ENCODE data around the gene VPS8. TPM values are rescaled to one million over a fixed set of nuclear protein-coding genes. Genes with fewer than 3 reads are reported as not detected.
A peak's percentile ranks its signal among the peaks of the same experiment; 100 is the strongest.

Gene VPS8
- total and polyA plus RNA-seq, 2 of the 8 experiments (the other 6 are each of a cell fraction or from before 2014, with no cell fraction given): 13.0 to 41.0 TPM

- Histone ChIP-seq H3K4me3 (ENCODE audit: extremely low read depth in 1 of 4, insufficient read depth in 2 of 4, low read depth in 3 of 4, low read length in 4 of 4) (peak overlapping the region in 3 of 4 experiments; percentile 66 to 99 (median 92); a peak in 5 of 8 replicates), H3K79me1 (ENCODE audit: low read depth, low read length) (peaks cover 6% of the 10 kb centered on the region; the same call in 1 of the 2 replicates), H4K20me1 (replicated peaks in 1 of 2; ENCODE audit: control insufficient read depth in 1 of 2, insufficient read depth in 2 of 2, low read length in 2 of 2) (no peaks in the 10 kb centered on the region), H2BK20ac (ENCODE audit: low read length) (no peak overlapping the region), H3K9me3 (ENCODE audit: insufficient read depth in 2 of 2, low read depth in 1 of 2, low read length in 1 of 2) (no peaks in the 10 kb centered on the region), H3K27ac (ENCODE audit: low read depth, low read length) (no peak overlapping the region), H3K23me2 (ENCODE audit: low read depth, low read length) (peaks cover 9% of the 10 kb centered on the region; the same call in 1 of the 2 replicates), H2BK120ac (replicated peaks; ENCODE audit: low read depth, low read length) (no peak overlapping the region), H4K5ac (ENCODE audit: insufficient read length, low read depth, low read length) (no peak overlapping the region), H3K23ac (ENCODE audit: insufficient read length) (no peak overlapping the region), H4K8ac (ENCODE audit: extremely low read depth, insufficient read depth, low read length) (no peak overlapping the region), H3K18ac (ENCODE audit: extremely low read depth, low read length) (no peak overlapping the region), H3K79me2 (ENCODE audit: control insufficient read depth in 1 of 2, insufficient read depth in 2 of 2, low read length in 2 of 2) (peaks cover 0 to 25% of the 10 kb centered on the region in 2 experiments; a peak in 3 of 4 replicates), H3K14ac (ENCODE audit: insufficient read length) (no peak overlapping the region), H4K91ac (replicated peaks; ENCODE audit: insufficient read length, low read length) (no peak overlapping the region), H2BK12ac (ENCODE audit: low read depth, low read length) (no peak overlapping the region), H2BK15ac (ENCODE audit: low read length) (no peak overlapping the region), H3K56ac (replicated peaks; ENCODE audit: insufficient read length, low read depth, low read length) (no peak overlapping the region), H3K4me1 (replicated peaks in 1 of 4; ENCODE audit: control insufficient read depth in 3 of 4, insufficient read depth in 4 of 4, low read length in 3 of 4) (peaks cover 0 to 5% (median 2%) of the 10 kb centered on the region in 4 experiments; a peak in 3 of 7 replicates), H3K27me3 (replicated peaks in 1 of 4; ENCODE audit: control insufficient read depth in 3 of 4, extremely low read depth in 1 of 4, insufficient read depth in 3 of 4, low read length in 3 of 4) (no peaks in the 10 kb centered on the region; a peak in 1 of 7 replicates), H3K36me3 (ENCODE audit: control insufficient read depth in 2 of 4, insufficient read depth in 4 of 4, low read length in 3 of 4) (no peaks in the 10 kb centered on the region), H2AFZ (ENCODE audit: low read length) (peak overlapping the region; percentile 97), H3K4ac (replicated peaks; ENCODE audit: insufficient read length, low read depth, low read length) (no peak overlapping the region), H3K4me2 (ENCODE audit: insufficient read depth in 1 of 2, low read depth in 2 of 2, low read length in 2 of 2) (peak overlapping the region; percentile 93 to 95), H3K9ac (replicated peaks in 1 of 4; ENCODE audit: extremely low read depth in 1 of 4, low read depth in 3 of 4, low read length in 3 of 4) (no peak overlapping the region), H2BK5ac (ENCODE audit: low read depth, low read length) (no peak overlapping the region), H2AK5ac (ENCODE audit: low read depth, low read length) (no peak overlapping the region)
- FAIRE-seq: no peak
- TF ChIP-seq POU5F1 (IDR thresholded peaks at IDR 0.05; ENCODE audit: low read depth, low read length) (no peak), CBX8 (IDR thresholded peaks at IDR 0.05; ENCODE audit: borderline replicate concordance, low read depth, low read length) (no peak), PHF8 (conservative IDR thresholded peaks at IDR 0.05; ENCODE audit: low read depth, low read length) (no peak), KDM4A (IDR thresholded peaks at IDR 0.05; ENCODE audit: low read depth, low read length, severe bottlenecking) (no peak), JUND (IDR thresholded peaks at IDR 0.05; ENCODE audit: low read length) (no peak), CTCF (IDR thresholded peaks at IDR 0.05; ENCODE audit: control extremely low read depth in 1 of 3, insufficient read depth in 1 of 3, low read depth in 1 of 3, low read length in 3 of 3) (no peak), YY1 (IDR thresholded peaks at IDR 0.05; ENCODE audit: low read depth, low read length) (no peak), SIRT6 (IDR thresholded peaks at IDR 0.05; ENCODE audit: low read length) (no peak), EZH2 (IDR thresholded peaks at IDR 0.05; ENCODE audit: low read depth, low read length, severe bottlenecking) (no peak), BRCA1 (IDR thresholded peaks at IDR 0.05; ENCODE audit: low read depth, low read length) (no peak), EP300 (IDR thresholded peaks at IDR 0.05; ENCODE audit: borderline replicate concordance in 1 of 2, low read depth in 2 of 2, low read length in 2 of 2) (no peak)
- no peak for DNase-seq (ENCODE audit: low read depth in 1 of 2, low spot score in 2 of 2)
- POLR2A ChIA-PET (ENCODE audit: partially characterized antibody): interaction anchor here (0.6 kb wide), 1 partner anchor 22 kb away, joined by 3 read pairs; no protein-coding TSS in a partner anchor
- WGBS, 2 experiments (ENCODE audit: extremely low coverage in 1 of 2, insufficient coverage in 1 of 2, insufficient read length in 1 of 2, insufficient replicate concordance in 2 of 2, low coverage in 1 of 2, low lambda C conversion rate in 2 of 2, missing lambda C conversion rate in 1 of 2): 16% methylated on average over 3 of the region's 3 CpGs; no CpG with 5 or more reads in 1 of the 2 experiments
- CTCF ChIA-PET (ENCODE audit: partially characterized antibody): interaction anchor here (0.6 to 1.6 kb wide), 13 partner anchors 8 to 453 kb away, joined by 3 to 7 read pairs (median 4); partner anchors contain the start of gene EPHB3
These were observed 335 bp upstream of the VPS8 start for GRCh38 chr3:184811663-184811998.
